Ramos (cell line): Measurements from ENCODE around the gene THBD.

ENCODE experiments used
- in situ Hi-C: fragments of 300-500 bp; cut with MboI; formaldehyde crosslinking; loops from one replicate; pipeline ENCODE4 v1.14.3; 2022; ENCODE audit warnings: low sequenced_read_pairs; ENCODE audit not compliant: unreplicated experiment

The THBD gene

GRCh38 chr20:23063168-23063567, 13.7 kb upstream of the THBD start:
- in situ Hi-C loops, result no loop called here

- in situ Hi-C loops, result no loop called here
Observed at GRCh38 chr20:23062632-23063031, 13.2 kb upstream of the THBD start.

DNA sequence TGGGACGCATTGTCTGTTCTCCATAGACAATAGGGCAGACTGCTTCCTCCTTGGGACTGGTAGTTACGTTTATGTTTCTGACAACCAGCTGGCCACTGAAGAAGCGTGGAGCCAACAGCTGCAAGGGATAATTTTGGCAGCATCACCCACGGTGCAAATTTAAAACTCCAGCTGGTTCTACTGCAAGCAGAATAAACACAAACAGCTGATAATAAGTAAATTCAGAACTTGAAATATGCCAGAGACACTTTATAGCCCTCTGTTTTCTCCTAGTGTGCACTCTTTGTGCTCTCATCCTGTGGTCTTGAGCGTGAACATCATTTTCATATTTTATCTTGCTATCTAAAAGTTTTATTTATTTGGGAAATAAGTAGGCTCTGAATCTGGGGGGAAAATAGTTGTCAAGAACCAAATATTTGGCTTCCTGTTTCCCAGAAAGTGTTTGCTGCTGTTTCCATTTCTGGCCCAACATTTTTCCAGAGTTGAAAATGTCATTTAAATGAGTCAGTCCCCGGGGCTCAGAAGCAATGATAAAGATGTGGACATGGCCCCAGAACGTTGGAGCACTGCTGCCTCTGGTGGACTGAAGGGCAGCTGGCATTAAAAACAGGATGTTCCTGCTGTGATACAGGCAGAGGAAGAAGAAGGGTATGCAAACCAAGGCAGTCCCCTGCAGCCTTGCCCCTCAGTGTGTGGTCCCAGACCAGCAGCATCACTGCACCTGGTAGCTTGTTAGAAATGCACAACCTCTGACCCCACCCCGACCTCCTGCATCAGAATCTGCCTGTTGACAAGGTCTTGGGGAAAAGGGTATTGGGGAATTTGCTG, 12.5 kb upstream of the THBD start:
- in situ Hi-C loops, result no loop called here

GRCh38 chr20:23061262-23061661, 11.8 kb upstream of the THBD start:
- in situ Hi-C loops, result no loop called here

DNA sequence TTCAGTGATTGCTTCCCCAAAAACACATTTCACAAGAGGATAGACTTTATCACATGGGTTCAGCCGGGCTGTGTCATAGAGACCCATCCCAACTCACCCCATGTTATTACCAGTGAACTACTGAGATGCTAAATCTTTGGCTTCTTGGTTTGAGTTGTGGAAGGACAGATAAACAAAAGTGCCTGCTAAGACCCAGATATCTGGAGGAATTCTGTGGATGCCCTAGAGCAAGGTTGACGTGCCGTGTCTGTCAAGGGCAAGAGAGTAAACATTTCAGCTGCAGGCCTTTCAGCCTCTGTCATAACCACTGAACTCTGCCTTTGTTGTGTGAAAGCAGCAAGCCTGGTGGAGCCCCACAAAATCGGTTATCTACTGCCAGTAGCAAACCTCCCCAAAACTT, 11.2 kb upstream of the THBD start:
- in situ Hi-C loops, result no loop called here

- in situ Hi-C loops, result no loop called here
Observed at GRCh38 chr20:23059846-23060245, 10.4 kb upstream of the THBD start.

DNA sequence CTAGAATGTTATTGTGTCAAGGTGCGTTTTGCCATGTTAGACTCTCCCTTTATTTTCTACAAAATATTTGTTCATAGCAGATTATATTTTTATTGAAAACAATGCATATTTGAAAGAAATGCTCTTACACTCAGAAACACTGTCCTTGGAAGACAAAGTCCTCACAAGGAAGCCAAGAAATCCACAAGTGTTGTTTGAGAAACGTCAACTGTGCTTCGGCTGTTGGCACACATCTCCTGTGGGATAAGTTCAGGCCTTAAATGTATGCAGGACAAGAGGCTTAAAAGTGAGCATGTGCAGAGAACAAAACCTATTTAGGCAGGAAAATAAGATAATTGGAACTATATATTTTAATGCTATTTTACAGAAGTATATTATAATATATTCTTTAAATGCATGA, 9.5 kb upstream of the THBD start:
- in situ Hi-C loops, result no loop called here

- in situ Hi-C loops, result no loop called here
Observed at GRCh38 chr20:23058240-23058639, 8.8 kb upstream of the THBD start.

GRCh38 chr20:23052904-23053303, 3.4 kb upstream of the THBD start:
- in situ Hi-C loops, result no loop called here

DNA sequence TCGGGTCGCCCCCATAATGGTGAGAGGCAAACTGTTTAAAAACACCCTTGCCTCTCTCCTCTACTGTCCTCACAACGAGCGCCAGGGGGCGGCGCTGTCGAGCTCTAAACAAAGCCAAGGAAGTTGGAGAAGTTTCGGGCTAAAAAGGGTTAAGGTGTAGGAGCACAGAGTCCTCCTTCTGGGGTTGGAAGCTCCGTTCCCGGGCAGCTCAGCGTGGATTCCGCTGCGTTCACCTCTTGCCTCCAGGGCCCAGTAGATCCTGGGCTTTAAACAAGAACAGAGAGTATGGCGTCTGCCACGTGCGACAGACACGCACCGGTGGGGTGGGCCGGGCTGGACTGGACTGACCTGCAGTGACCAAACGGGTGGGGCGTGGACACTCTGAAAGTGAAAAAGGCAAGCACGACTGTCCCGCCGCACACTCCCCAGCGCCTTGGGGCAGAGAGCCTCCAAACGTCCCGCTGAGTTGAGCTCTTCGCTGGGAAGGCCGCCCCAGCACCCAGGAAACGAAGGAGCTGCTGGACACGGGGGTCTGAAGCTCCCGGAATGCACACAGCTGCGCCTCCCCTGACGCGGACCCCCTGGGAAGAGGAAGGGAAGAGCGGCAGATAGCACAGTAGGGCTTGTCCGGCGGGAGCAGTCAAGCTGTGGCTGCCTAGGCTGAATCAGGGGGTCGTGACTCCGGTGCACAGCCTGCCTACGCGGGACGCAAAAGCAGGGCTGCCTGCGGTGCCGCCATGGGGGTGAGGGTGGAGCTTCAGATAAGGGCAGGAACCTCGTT, 1.6 kb upstream of the THBD start:
- in situ Hi-C loops, result no loop called here

DNA sequence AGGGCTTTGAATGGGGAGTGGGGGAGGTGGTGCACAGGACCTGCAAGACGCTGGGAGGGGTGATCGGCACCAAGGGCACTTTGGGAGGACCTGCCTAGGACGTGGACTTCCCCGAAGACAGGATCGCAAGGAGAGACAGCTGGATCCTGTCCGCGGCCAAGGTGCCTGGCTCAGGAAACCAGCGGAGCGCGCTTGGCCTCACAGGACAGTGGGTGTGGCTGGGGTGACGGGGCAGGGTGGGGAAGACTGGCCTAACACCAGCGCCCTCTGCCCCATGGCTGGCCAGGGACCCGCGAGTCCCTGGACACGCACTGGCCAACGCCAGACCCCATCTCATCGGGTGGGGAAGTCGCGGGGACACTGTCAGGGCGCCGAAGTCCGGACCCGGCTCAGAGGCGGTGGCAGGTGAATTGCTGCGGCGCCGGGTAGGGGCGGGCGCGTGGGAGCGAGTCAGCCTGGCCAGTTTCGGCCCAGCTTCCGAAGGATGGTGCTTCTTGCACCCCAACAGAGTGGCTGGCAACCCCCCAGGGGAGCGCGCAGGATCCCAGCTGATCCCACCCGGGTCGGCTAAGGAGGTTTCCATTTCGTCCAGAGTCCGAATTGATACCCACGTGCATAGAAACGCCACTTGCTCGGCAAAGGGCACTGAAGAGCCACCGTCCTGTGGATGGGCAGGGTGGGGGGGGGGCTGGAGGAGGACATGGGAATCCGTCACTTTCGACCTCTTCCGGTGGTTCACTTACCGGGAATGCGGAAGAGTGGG, 785 bp upstream of the THBD start:
- in situ Hi-C loops, result no loop called here

- in situ Hi-C loops, result no loop called here
Observed at GRCh38 chr20:23048283-23049200, 930 bp downstream of the THBD start.

DNA sequence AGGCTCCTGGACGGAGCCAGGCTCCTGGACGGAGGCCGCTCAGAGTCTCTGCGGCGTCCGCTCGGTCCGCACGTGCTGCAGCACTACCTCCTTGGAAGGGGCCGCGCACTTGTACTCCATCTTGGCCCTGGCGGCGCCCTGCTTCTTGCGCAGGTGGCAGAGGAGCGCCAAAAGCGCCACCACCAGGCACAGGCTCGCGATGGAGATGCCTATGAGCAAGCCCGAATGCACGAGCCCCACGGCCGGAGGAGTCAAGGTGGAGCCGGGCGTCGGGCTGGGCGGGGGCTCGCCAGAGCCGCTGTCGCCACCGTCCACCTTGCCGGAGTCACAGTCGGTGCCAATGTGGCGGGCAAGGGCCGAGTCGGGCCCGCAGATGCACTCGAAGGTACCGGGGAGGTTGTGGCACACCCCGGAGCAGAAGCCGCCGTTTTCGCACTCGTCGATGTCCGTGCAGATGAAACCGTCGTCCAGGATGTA, 1.7 kb downstream of the THBD start:
- in situ Hi-C loops, result no loop called here

DNA sequence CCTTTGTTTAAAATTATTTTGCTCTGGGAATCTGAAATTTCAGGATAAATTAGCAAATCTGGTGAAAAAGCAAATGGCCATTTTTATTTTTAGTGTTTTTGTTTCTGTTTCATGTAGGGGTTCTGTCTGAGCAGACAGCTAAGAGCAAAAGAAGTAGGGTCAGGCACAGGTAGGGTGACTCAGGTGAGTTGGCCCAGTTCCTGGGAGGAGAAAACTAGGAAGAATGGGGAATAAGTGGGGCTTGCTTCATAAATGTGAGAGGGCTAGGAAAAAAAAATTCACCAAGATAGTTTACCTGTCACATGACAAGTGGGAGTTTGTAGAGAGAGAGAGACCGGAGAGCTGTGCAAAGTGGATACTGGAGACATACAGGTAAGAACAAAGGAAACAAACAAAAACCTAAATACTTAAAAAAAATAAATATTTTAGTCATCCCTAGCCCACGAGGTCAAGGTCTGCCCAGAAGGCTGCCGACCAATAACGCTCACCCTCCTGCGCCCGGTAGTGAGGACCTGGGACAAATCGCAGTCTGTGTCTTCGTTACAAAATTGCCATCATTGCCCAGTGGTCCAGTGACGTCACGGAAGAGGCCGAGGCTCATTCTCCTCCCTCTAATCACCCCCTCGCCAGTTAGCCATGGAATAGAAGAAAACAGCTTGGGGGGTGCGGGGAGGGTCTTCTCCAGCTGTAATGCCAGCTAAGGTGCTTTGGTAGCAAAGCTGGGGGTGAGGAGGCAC, 2.3 kb downstream of the THBD start:
- in situ Hi-C loops, result no loop called here

- in situ Hi-C loops, result no loop called here
Observed at GRCh38 chr20:23046431-23046830, 3.0 kb downstream of the THBD start.

GRCh38 chr20:23043376-23043775, 6.1 kb downstream of the THBD start:
- in situ Hi-C loops, result no loop called here

DNA sequence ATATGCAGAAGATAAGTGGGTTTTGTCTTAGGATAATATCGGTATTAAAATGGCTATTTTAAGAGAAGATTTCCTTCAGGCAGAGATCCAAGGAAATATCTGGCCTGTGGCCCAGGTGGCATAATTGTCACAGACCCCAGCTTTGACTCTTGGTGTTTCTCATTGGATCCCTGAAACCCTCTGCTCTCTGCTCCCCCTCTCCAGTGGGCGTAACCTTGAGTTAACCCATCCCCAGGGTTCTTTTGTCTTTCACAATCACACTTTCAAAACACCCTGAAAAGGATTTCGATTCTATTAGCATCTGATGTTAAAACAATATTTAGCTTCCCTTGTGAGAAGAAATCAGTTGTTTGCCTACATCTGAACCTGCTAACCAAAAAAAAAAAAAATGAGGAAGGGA, 7.2 kb downstream of the THBD start:
- in situ Hi-C loops, result no loop called here

DNA sequence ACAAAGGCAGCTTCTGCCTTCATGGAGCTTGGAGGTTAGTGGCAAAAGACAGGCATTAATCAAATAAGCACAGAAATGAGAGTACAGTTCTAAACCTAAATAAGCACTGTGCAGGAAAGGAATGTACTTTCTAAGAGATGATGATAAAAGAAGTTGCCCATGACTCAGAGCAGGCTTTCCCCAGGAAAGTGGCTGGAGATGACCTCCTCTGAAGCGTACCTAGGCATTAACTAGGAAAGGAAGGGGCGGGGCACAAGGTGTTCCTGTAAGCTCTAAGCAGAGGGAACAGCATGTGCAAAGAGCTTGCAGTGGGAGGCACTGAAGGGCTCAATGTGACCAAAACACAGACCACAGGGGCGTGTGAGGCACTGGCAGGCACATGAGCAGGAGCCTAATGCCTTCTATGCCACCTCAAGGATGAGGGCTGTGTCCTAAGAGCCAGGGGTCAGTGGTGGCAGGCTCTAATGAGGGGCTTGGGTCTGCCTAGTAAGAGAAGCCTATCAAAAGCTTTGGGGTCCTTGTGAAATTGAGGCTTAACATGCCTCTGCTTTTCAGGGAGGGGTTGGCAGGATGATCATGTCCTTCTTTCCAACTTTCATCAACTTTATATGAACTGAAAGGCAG, 9.5 kb downstream of the THBD start:
- in situ Hi-C loops, result no loop called here
